Duodenal mucosa (tissue), 2 donors: ENCODE results near the gene UTY.

Experiments used
- H3K27ac ChIP-seq: one replicate; pipeline ENCODE4 v1.7.0; 2013; ENCODE audit warnings: low read depth, low read length
- H3K27me3 ChIP-seq, 2 donors: one replicate each; pipeline ENCODE4 v1.7.0; 2013; ENCODE audit warnings: low read length in 2 of 2, control low read depth in 1 of 2; ENCODE audit not compliant: insufficient read depth in 2 of 2, control insufficient read depth in 1 of 2
- H3K36me3 ChIP-seq, 2 donors: one replicate each; pipeline ENCODE4 v1.7.0; 2013; ENCODE audit warnings: low read length in 2 of 2, control low read depth in 1 of 2; ENCODE audit not compliant: insufficient read depth in 2 of 2, control insufficient read depth in 1 of 2
- H3K4me1 ChIP-seq, 2 donors: one replicate each; pipeline ENCODE4 v1.7.0; 2013; ENCODE audit warnings: low read length in 2 of 2, control low read depth in 1 of 2; ENCODE audit not compliant: insufficient read depth in 2 of 2, control insufficient read depth in 1 of 2
- H3K4me3 ChIP-seq, 2 donors: one replicate each; pipeline ENCODE4 v1.7.0; 2013; ENCODE audit warnings: low read length in 2 of 2, low read depth in 1 of 2
- H3K9ac ChIP-seq, 2 donors: one replicate each; pipeline ENCODE4 v1.7.0; 2013; ENCODE audit warnings: low read length in 2 of 2, low read depth in 1 of 2
- H3K9me3 ChIP-seq, 2 donors: one replicate each; pipeline ENCODE4 v1.7.0; 2013; ENCODE audit warnings: low read length in 2 of 2, control low read depth in 1 of 2; ENCODE audit not compliant: control insufficient read depth in 1 of 2

Gene UTY

DNA sequence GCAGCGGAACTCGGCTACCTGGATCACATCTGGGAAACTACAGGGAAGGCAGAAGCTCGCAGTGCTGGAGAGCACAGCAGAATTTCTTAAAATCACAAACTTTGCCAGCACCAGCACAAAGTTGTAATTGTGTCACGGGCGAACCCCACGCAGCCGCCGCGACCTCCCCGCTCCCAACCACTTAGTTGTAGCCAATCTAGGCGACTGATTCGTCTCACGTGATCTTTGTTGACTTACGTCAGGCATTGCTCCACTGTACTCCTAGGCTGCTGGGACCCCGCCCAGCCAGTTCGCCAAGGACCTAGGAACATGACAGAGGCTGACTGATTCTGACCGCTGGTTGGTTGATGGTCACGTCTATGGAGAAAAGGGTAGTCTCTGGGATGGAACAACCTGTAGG, at the start of gene UTY:
Gene UTY (minus strand): TSS at position 206 of the 400 bp plus-strand sequence. CDS start 368 bp downstream, outside the sequence.
- Histone ChIP-seq H3K9me3 (no peaks in the 10 kb centered on the region), H3K36me3 (peaks cover 0 to 3% of the 10 kb centered on the region in 2 donors), H3K27ac (peak within 1 kb of the TSS; percentile 96), H3K4me3 (peak within 1 kb of the TSS; percentile 82 to 91), H3K4me1 (peaks cover 0 to 6% of the 10 kb centered on the region in 2 donors), H3K27me3 (no peaks in the 10 kb centered on the region), H3K9ac (peak within 1 kb of the TSS; percentile 97 to 99)

DNA sequence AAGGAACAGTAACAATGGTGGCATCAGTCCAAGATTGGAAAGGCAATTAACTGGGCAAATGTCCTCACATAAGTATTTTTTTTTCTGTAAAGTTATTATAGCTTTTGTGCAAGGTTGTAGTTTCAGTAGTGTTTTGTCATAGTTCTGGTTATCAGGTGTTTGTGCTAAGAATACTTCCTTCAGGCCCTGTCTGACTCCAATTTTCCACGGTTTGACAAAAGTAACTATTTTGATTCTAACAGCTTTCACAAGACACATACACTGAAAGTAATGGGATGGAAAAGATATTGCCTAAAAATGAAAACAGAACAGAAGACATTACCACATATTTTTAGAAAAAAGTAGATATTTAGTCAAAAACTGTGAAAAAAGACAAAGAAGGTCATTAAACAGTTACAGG, 40.6 kb upstream of the UTY start:
- no peak overlapping the region for H3K4me3 ChIP-seq

DNA sequence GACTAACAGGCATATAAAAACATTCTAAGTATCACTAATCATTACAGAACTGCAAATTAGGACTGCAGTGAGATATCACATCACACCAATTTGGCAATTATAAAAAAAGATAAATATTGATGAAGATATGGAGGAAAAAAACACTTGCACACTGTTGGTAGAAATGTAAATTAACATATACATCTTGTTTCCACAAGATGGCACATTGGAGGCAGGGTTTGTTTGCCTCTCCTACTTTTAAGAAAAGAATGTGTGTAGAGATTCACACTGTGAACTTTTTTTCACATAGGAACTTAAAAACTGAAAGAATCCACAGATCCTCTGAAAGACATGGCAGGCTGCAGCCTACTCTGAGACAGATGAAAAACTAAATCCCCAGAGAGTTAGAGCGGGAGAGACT, 21.4 kb upstream of the UTY start:
- Histone ChIP-seq H3K27me3 (no peaks in the 10 kb centered on the region), H3K9me3 (no peaks in the 10 kb centered on the region), H3K27ac (no peak overlapping the region), H3K4me3 (no peak overlapping the region), H3K4me1 (no peaks in the 10 kb centered on the region), H3K9ac (no peak overlapping the region), H3K36me3 (no peaks in the 10 kb centered on the region)

More for the DNA sequence above, 40.6 kb upstream of the UTY start:
- Histone ChIP-seq H3K4me1 (no peaks in the 10 kb centered on the region), H3K9ac (no peak overlapping the region), H3K27me3 (no peaks in the 10 kb centered on the region), H3K9me3 (no peaks in the 10 kb centered on the region), H3K36me3 (no peaks in the 10 kb centered on the region), H3K27ac (no peak overlapping the region)

DNA sequence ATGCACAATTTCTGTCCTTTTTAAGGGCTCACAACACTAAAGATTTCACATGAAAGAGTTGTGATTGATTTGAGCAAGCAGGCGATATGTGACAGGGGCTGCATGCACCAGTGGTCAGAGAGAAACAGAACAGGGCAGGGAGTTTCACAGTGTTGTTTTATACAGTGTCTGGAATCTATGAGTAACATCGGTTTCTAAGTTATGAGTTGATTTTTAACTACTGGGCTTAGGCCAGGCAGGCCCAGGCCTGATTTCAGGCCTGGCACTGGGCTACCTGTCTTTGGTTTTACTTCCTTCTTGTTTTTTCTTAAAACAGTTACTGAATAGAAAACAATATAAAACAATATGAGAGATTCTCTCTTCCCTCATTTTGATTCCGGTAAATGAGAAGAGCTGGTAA, 13.9 kb upstream of the UTY start:
- no peak overlapping the region for H3K27ac ChIP-seq

DNA sequence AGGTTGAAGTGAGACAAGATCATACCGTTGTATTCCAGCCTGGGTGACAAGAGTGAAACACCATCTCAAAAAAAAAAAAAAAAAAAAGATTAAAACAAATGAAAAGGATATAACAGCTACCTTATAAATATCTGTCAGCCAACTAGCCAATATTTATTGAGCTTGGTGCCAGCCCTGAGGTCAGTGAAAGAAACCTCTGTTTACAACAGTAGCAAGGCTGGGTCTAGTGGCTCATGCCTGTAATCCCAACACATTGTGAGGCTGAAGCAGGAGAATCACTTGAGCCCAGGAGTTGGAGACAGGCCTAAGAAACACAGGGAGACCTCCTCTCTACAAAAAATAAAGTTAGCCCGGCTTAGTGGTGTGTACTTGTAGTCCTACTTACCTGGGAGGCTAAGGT, 12.6 kb upstream of the UTY start:
- Histone ChIP-seq H3K4me3 (no peak overlapping the region), H3K9me3 (no peaks in the 10 kb centered on the region), H3K27ac (no peak overlapping the region), H3K27me3 (no peaks in the 10 kb centered on the region), H3K36me3 (no peaks in the 10 kb centered on the region), H3K9ac (no peak overlapping the region), H3K4me1 (no peaks in the 10 kb centered on the region)

More for the DNA sequence above, 13.9 kb upstream of the UTY start:
- H3K36me3 ChIP-seq = no peaks in the 10 kb centered on the region
- H3K9me3 ChIP-seq = no peaks in the 10 kb centered on the region
- no peak overlapping the region for H3K9ac ChIP-seq
- H3K4me3 ChIP-seq = no peak overlapping the region
- no peaks in the 10 kb centered on the region for H3K27me3 ChIP-seq
- no peaks in the 10 kb centered on the region for H3K4me1 ChIP-seq

DNA sequence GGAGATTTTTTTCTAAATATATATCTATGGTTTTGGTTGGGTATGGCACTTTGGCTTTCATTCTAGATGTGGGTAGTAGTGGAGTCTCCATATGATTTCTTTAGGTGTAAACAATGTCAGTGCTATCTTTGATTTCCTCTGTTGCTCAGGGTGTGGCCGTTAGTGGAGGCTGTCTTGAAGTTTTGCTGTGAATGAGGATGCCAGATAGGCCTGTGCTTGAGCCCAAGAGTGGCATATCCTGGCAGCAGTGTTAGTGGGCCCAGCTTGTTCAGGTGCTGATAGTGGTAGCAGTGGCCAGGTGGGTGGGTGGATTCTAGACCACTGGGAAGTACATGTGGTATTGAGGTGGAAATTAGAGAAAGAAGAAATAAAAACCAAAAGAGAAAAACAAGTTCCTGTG, 8.9 kb upstream of the UTY start:
- Histone ChIP-seq H3K27ac (no peak overlapping the region), H3K4me3 (no peak overlapping the region), H3K36me3 (no peaks in the 10 kb centered on the region), H3K4me1 (no peaks in the 10 kb centered on the region), H3K27me3 (no peaks in the 10 kb centered on the region), H3K9me3 (no peaks in the 10 kb centered on the region), H3K9ac (no peak overlapping the region)

DNA sequence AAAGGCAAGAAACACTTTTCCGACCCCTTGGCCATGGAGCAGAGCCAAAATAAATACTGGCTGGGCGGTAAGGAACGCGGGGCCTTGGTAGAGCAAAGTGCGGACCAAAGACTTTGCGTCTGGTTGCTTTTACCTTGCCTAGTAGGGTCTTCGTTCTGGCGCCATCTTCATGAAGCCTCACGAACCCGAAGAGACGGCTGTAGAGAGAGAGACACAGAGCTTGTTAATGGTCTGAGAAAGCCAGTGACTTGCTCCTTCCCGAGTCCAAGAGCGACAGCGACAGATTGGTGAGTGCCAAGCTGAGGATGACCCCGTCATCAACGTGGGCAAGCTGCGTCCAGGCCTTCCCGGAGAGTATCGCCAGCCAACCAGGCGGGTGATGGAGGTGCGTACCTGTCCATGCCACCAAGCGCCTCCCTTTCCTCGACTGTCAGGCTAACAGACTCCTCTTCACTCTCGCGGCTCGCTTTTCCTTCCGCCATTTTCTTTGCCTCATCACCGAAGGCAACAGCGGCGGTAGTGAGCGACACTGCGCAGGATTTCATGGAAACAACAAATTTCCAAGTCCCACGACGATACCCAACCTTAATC, 617 bp downstream of the UTY start:
- H3K9ac ChIP-seq = peak overlapping the region; percentile 97 to 99
- no peaks in the 10 kb centered on the region for H3K27me3 ChIP-seq
- H3K4me3 ChIP-seq = peak overlapping the region; percentile 82 to 91
- H3K27ac ChIP-seq = peak overlapping the region; percentile 96
- H3K9me3 ChIP-seq = no peaks in the 10 kb centered on the region
- peaks cover 0 to 6% of the 10 kb centered on the region in 2 donors for H3K4me1 ChIP-seq
- peaks cover 0 to 8% of the 10 kb centered on the region in 2 donors for H3K36me3 ChIP-seq

DNA sequence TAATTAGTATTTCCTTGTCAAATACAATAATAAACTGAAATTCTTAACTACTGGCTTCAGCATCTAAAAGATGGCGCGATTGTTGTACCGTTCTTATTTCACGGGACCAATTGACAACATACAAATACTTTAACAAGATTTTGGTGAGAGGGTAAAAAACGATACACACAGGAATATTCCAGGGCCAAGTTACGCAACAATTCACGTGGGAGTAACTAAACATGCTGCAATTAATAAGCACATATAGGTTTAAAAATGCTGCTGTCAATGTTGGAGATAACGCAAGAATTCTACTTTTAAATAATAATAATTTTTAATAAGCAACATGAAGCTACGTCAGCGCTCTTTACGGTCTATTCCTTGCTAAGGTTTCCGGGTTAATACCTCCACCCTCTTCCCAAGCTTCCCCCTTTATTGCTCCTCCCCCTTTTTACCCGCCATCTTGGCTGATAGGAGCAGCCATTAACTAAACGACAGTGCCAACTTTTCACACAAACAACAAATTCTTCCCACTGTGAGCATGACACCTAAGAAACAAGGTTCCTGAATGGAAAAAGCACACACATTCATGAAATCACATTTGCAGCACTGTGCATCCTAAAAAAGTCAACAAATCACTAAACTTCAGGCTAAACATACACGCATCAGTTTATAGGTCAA, 1.6 kb downstream of the UTY start:
- peak overlapping the region; percentile 97 to 99 for H3K9ac ChIP-seq
- peak overlapping the region; percentile 96 for H3K27ac ChIP-seq
- no peaks in the 10 kb centered on the region for H3K27me3 ChIP-seq
- peaks cover 0 to 11% of the 10 kb centered on the region in 2 donors for H3K36me3 ChIP-seq
- H3K9me3 ChIP-seq = no peaks in the 10 kb centered on the region
- H3K4me3 ChIP-seq = peak overlapping the region; percentile 82 to 91
- H3K4me1 ChIP-seq = peaks cover 0 to 6% of the 10 kb centered on the region in 2 donors

DNA sequence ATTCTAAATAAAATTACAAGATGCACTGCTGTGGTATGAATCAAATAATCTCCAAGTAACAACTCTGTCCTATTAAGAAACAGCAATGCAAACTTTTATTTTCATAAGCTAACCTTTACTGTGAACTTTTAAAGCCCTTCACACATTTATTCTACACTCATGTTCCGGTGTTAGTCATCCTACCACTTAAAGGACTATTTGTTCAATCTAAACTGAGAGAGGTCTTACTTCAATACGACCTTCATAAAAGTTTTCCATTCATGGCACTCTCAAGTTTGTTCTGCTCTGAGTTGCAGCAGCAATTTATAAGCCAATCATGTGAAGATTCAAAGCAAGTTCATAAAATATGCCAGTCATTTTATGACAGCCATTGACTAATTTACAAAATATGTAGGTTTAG, 4.8 kb downstream of the UTY start:
- H3K4me1 ChIP-seq = peaks cover 0 to 6% of the 10 kb centered on the region in 2 donors
- no peak overlapping the region for H3K27ac ChIP-seq
- no peaks in the 10 kb centered on the region for H3K27me3 ChIP-seq
- H3K4me3 ChIP-seq = no peak overlapping the region
- peaks cover 0 to 18% of the 10 kb centered on the region in 2 donors for H3K36me3 ChIP-seq
- H3K9ac ChIP-seq = no peak overlapping the region
- no peaks in the 10 kb centered on the region for H3K9me3 ChIP-seq

DNA sequence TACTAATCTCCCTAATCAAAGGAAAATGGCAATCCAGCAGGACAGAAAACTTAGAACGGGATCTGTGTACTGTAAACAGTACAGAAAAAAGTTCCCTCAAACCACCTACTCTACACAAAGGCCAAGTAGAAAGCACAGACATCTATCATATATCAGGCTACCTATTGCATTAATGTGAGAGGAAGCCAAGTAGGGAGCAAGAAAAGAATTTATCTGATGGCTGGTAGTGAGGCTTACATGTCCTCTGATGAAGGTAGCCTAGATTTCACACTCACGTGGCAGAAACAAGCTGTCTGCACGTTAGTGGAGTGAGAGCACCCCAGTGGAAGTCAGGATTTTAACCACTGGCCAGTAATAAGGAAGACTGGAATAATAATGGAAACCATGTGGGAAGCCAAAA, 28.3 kb downstream of the UTY start:
- Histone ChIP-seq H3K36me3 (peaks cover 0 to 2% of the 10 kb centered on the region in 2 donors), H3K27me3 (no peaks in the 10 kb centered on the region), H3K9ac (no peak overlapping the region), H3K4me3 (no peak overlapping the region), H3K9me3 (no peaks in the 10 kb centered on the region), H3K27ac (no peak overlapping the region), H3K4me1 (no peaks in the 10 kb centered on the region)
